ENCODE data around the gene FNDC10. TPM values are rescaled to one million over a fixed set of nuclear protein-coding genes. Genes with fewer than 3 reads are reported as not detected.
A peak's percentile ranks its signal among the peaks of the same experiment; 100 is the strongest.

Gene FNDC10
- total RNA-seq, 1 experiment from 2014 or later: 15.2 TPM

DNA sequence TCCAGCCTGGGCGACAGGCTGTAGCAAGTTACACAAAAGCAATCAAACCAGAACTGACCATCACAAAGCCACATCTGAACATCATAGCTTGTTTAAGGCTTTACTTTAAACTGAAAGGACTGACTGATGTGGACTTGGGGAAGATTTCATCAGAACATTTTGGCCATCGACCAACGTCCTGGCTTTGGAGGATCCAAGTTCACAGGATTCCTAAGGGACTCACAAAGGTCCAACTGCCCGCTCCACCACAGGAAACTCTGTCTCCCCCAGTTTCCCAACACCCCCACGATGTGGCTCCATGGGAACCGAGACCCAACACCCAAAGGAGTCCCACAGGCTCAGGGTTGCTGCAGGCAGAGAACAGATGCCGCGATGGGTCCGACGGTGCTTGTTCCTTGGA is 34.6 kb downstream of the FNDC10 start:
- Histone ChIP-seq H4K91ac (ENCODE audit: insufficient read length, low read depth, low read length) (no peak overlapping the region), H3K4me2 (ENCODE audit: insufficient read depth, insufficient read length, low read length) (no peak overlapping the region), H3T11ph (ENCODE audit: low read length) (no peak overlapping the region), H3K9me3 (ENCODE audit: control insufficient read depth, low read depth, low read length) (no peaks in the 10 kb centered on the region), H2BK20ac (ENCODE audit: low read depth, low read length, poor library complexity, severe bottlenecking) (no peak overlapping the region), H3K18ac (ENCODE audit: insufficient read length, low read depth, low read length) (no peak overlapping the region), H3K79me2 (ENCODE audit: insufficient read depth, low read length) (peaks cover 45% of the 10 kb centered on the region), H2BK5ac (ENCODE audit: insufficient read length, low read length) (no peak overlapping the region), H2BK120ac (ENCODE audit: low read depth, low read length, poor library complexity, severe bottlenecking) (no peak overlapping the region), H3K27me3 (ENCODE audit: insufficient read depth, low read length) (no peaks in the 10 kb centered on the region), H3K79me1 (ENCODE audit: insufficient read depth, low read depth, low read length, poor library complexity, severe bottlenecking) (peaks cover 9% of the 10 kb centered on the region), H3K23me2 (ENCODE audit: insufficient read length, low read depth, low read length, poor library complexity, severe bottlenecking) (no peaks in the 10 kb centered on the region), H3K4me1 (ENCODE audit: insufficient read depth, low read length) (no peaks in the 10 kb centered on the region), H3K56ac (ENCODE audit: insufficient read length, low read depth, low read length) (no peak overlapping the region), H4K5ac (ENCODE audit: insufficient read length, low read depth, low read length) (no peak overlapping the region), H2BK12ac (ENCODE audit: insufficient read length, low read depth, low read length) (no peak overlapping the region), H3K14ac (ENCODE audit: insufficient read depth, low read length) (no peak overlapping the region), H3K9ac (ENCODE audit: extremely low read depth, insufficient read length, low read length) (no peak overlapping the region), H4K8ac (replicated peaks; ENCODE audit: insufficient read length, low read depth, low read length) (no peak overlapping the region), H2AK5ac (ENCODE audit: insufficient read length, low read length) (no peak overlapping the region), H4K20me1 (ENCODE audit: control insufficient read depth, insufficient read depth, insufficient read length) (peaks cover 3% of the 10 kb centered on the region), H3K27ac (ENCODE audit: insufficient read length, low read depth, low read length) (no peak overlapping the region), H3K23ac (ENCODE audit: insufficient read length, low read depth, low read length) (no peak overlapping the region), H2AFZ (ENCODE audit: low read length) (no peak overlapping the region), H3K4ac (ENCODE audit: low read depth, low read length) (no peak overlapping the region), H2BK15ac (ENCODE audit: low read depth, low read length) (no peak overlapping the region)
- TF ChIP-seq, protein P1, sequence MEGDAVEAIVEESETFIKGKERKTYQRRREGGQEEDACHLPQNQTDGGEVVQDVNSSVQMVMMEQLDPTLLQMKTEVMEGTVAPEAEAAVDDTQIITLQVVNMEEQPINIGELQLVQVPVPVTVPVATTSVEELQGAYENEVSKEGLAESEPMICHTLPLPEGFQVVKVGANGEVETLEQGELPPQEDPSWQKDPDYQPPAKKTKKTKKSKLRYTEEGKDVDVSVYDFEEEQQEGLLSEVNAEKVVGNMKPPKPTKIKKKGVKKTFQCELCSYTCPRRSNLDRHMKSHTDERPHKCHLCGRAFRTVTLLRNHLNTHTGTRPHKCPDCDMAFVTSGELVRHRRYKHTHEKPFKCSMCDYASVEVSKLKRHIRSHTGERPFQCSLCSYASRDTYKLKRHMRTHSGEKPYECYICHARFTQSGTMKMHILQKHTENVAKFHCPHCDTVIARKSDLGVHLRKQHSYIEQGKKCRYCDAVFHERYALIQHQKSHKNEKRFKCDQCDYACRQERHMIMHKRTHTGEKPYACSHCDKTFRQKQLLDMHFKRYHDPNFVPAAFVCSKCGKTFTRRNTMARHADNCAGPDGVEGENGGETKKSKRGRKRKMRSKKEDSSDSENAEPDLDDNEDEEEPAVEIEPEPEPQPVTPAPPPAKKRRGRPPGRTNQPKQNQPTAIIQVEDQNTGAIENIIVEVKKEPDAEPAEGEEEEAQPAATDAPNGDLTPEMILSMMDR (conservative IDR thresholded peaks at IDR 0.05): no peak
- Mint-ChIP-seq H3K27me3 (ENCODE audit: low read depth) (no peaks in the 10 kb centered on the region), H3K4me1 (peaks cover 13 to 17% of the 10 kb centered on the region in 2 experiments), H3K9me3 (no peaks in the 10 kb centered on the region), H3K27ac (peak overlapping the region in 2 of 3 experiments; percentile 80 to 88; a peak in 4 of 7 replicates), H3K36me3 (ENCODE audit: insufficient read depth in 1 of 3, low read depth in 3 of 3) (peaks cover 37 to 71% (median 61%) of the 10 kb centered on the region in 3 experiments), H3K4me3 (no peak overlapping the region)
- DNase-seq: no peak
- no CpG with 5 or more reads among the region's 10 CpGs for WGBS (ENCODE audit: extremely low coverage, insufficient read length, low lambda C conversion rate)
